K562 (cell line): Measurements from ENCODE around the gene VPS35. TPM values are rescaled to one million over a fixed set of nuclear protein-coding genes. Genes with fewer than 3 reads are reported as not detected.
A peak's percentile ranks its signal among the peaks of the same experiment; 100 is the strongest.

Experiments
- ATAC-seq: fragments of 200-7000 bp; cut with Tn5 transposase; 3 replicates; pipeline ENCODE4 v1.9.1; 2020; ENCODE audit warnings: moderate library complexity
- BruUV-seq: library from RNA; stranded (reverse); fragments of 400-500 nt; replicated peaks from 2 replicates; lab custom pipeline; 2021; lab: Mats Ljungman, UMichigan
- CTCF ChIA-PET: fragments of 300-600 bp; formaldehyde crosslinking; extraction: SDS; loops from one replicate; lab custom pipeline; 2021; ENCODE audit warnings: low intra/inter-chr PET ratio; lab: Yijun Ruan, JAX
- POLR2A ChIA-PET: fragments of 300-600, 350-650 bp; sonication (Branson Sonifier 250); formaldehyde crosslinking; extraction: SDS; loops from one replicate; lab custom pipeline; 2021; ENCODE audit warnings: antibody characterized with exemption, inconsistent platforms; lab: Yijun Ruan, JAX
- DNase-seq, 4 experiments: peaks; one replicate each; pipeline versions ENCODE4 v3.0.0 to v3.0.0-alpha.2; 2011 to 2018; ENCODE audit warnings: low spot score in 3 of 4, mixed read lengths in 3 of 4; ENCODE audit errors: extremely low read depth in 1 of 4
- FAIRE-seq: peaks from 2 replicates; lab custom pipeline; 2011; peaks lifted over from hg19 to GRCh38; lab: Jason Lieb, UNC
- H2AFZ ChIP-seq: 2 replicates; pipeline ENCODE4 v1.6.0; 2011; ENCODE audit warnings: low read depth, low read length, control low read depth, inconsistent platforms
- H3K27ac ChIP-seq: fragments of 200-600 bp; 3 replicates; pipeline ENCODE4 v1.8.0; 2011; ENCODE audit warnings: low read depth, mild to moderate bottlenecking, control low read depth, inconsistent platforms, low read length, moderate library complexity, mixed read lengths; ENCODE audit errors: extremely low read depth
- H3K27me3 ChIP-seq, 2 experiments: fragments of 300-600 bp in 1 of 2; 2 replicates in 1 of 2; 3 replicates in 1 of 2; pipeline versions ENCODE4 v1.6.0 to v1.8.0; 2011; ENCODE audit warnings: inconsistent platforms in 2 of 2, low read length in 2 of 2, mild to moderate bottlenecking in 1 of 2, mixed read lengths in 1 of 2, moderate library complexity in 1 of 2; ENCODE audit not compliant: control insufficient read depth in 2 of 2, insufficient read depth in 2 of 2
- H3K36me3 ChIP-seq: fragments of 300-600 bp; 3 replicates; pipeline ENCODE4 v1.8.0; 2011; ENCODE audit warnings: mild to moderate bottlenecking, low read length, inconsistent platforms; ENCODE audit not compliant: control insufficient read depth, insufficient read depth
- H3K4me1 ChIP-seq, 2 experiments: fragments of 200-600 bp in 1 of 2; replicated peaks in 1 of 2; 2 replicates in 1 of 2; 3 replicates in 1 of 2; pipeline versions ENCODE4 v1.5.1 to v1.8.0; 2011; ENCODE audit warnings: inconsistent platforms in 2 of 2, low read length in 2 of 2, mild to moderate bottlenecking in 1 of 2, mixed read lengths in 1 of 2, moderate library complexity in 1 of 2; ENCODE audit not compliant: control insufficient read depth in 2 of 2, insufficient read depth in 2 of 2
- H3K4me2 ChIP-seq: 2 replicates; pipeline ENCODE4 v1.6.1; 2011; ENCODE audit warnings: low read length, control low read depth, inconsistent platforms, mixed read lengths; ENCODE audit not compliant: insufficient read depth
- H3K4me3 ChIP-seq: fragments of 200-600 bp; sonication (generic), shearing (Covaris generic); 2 replicates; pipeline ENCODE4 v1.5.1; 2016; ENCODE audit warnings: control low read depth, inconsistent platforms
- H3K79me2 ChIP-seq: fragments of 200-600 bp; 3 replicates; pipeline ENCODE4 v1.8.0; 2011; ENCODE audit warnings: low read length, inconsistent platforms; ENCODE audit not compliant: control insufficient read depth, insufficient read depth
- H3K9ac ChIP-seq, 2 experiments: 2 replicates each; pipeline versions ENCODE4 v1.6.0 to v1.6.1; 2011; ENCODE audit warnings: low read depth in 2 of 2, low read length in 2 of 2, control low read depth in 1 of 2, inconsistent platforms in 1 of 2, mild to moderate bottlenecking in 1 of 2, mixed read lengths in 1 of 2; ENCODE audit not compliant: insufficient read depth in 1 of 2
- H3K9me1 ChIP-seq: one replicate; pipeline ENCODE4 v1.6.0; 2011; ENCODE audit warnings: inconsistent platforms, mild to moderate bottlenecking, low read length, moderate library complexity; ENCODE audit not compliant: control insufficient read depth, insufficient read depth
- H3K9me3 ChIP-seq: replicated peaks from 2 replicates; pipeline ENCODE4 v1.5.1; 2011; ENCODE audit warnings: low read depth, low read length, inconsistent platforms; ENCODE audit not compliant: control insufficient read depth, insufficient read depth
- H4K20me1 ChIP-seq: replicated peaks from 2 replicates; pipeline ENCODE4 v1.6.1; 2011; ENCODE audit warnings: low read length, inconsistent platforms, mixed read lengths; ENCODE audit not compliant: control insufficient read depth, insufficient read depth
- ASH1L ChIP-seq: fragments of 450-650 bp; IDR thresholded peaks from 2 replicates; pipeline ENCODE4 v1.6.1; 2018; ENCODE audit warnings: borderline replicate concordance, mild to moderate bottlenecking, low read depth; ENCODE audit not compliant: partially characterized antibody
- MEF2A ChIP-seq: IDR thresholded peaks from 2 replicates; pipeline ENCODE4 v1.6.1; 2011; ENCODE audit warnings: low read depth, mild to moderate bottlenecking, low read length, moderate library complexity; ENCODE audit not compliant: control insufficient read depth
- NFE2 ChIP-seq: IDR thresholded peaks from 2 replicates; pipeline ENCODE4 v1.6.1; 2014; ENCODE audit warnings: antibody characterized with exemption, low read depth
- NFXL1 ChIP-seq: fragments of 450-650 bp; formaldehyde crosslinking; IDR thresholded peaks from 2 replicates; pipeline ENCODE4 v1.4.0; 2021; ENCODE audit warnings: mild to moderate bottlenecking
- POLR3A ChIP-seq: IDR thresholded peaks from 2 replicates; pipeline ENCODE4 v1.6.1; 2011; ENCODE audit warnings: borderline replicate concordance, mild to moderate bottlenecking, moderate library complexity; ENCODE audit not compliant: insufficient read length, insufficient read depth; ENCODE audit errors: extremely low read depth
- ZNF780A ChIP-seq: fragments of 250-450 bp; sonication (Bioruptor Pico); IDR thresholded peaks from 2 replicates; pipeline ENCODE4 v1.5.0; 2021; ENCODE audit warnings: mild to moderate bottlenecking
- WGBS: fragments of 100-300 bp; shearing (Covaris generic); methylation state at CpG from one replicate; pipeline ENCODE4 v1.1.6; 2016; ENCODE audit warnings: low coverage, mixed read lengths; ENCODE audit not compliant: insufficient coverage; ENCODE audit errors: missing lambda C conversion rate; 5-methylcytosine and 5-hydroxymethylcytosine counted together
- in situ Hi-C: fragments of 300-500 bp; cut with MboI; formaldehyde crosslinking; loops from 4 replicates; pipeline ENCODE4 v1.15.0; 2018; ENCODE audit warnings: inconsistent platforms, mixed read lengths
- intact Hi-C: fragments of 100-400 bp; cut with micrococcal nuclease; formaldehyde crosslinking; loops from 2 replicates; pipeline ENCODE4 v1.14.2; 2022
- polyA plus RNA-seq, 8 experiments: library from polyadenylated mRNA; depleted of rRNA in 4 of 8; stranded (reverse) in 5 of 8; unstranded in 3 of 8; fragments of >200 nt; fragmentation: Nextera tagmentation in 2 of 8; fragmentation: Illumina TruSeq in 1 of 8; extraction: Ambion mirVana in 2 of 8; extraction: Trizol in 1 of 8; gene quantifications; 2 replicates each; pipeline versions ENCODE4 v1.2.1 to v1.2.3, GENCODE V29; 2011 to 2014; ENCODE audit warnings: inconsistent platforms in 1 of 8, missing spikeins in 1 of 8
- total RNA-seq, 7 experiments: library from RNA; depleted of rRNA in 6 of 7; stranded (reverse); fragments of >200 nt in 6 of 7; fragmentation: Illumina TruSeq in 2 of 7; extraction: Trizol in 2 of 7; gene quantifications; 2 replicates each; pipeline versions ENCODE4 v1.2.1 to v1.2.3, GENCODE V29; 2011 to 2021; ENCODE audit warnings: low replicate concordance in 1 of 7
- TF ChIP-seq, protein P1 (sequence below): sonication (generic); formaldehyde crosslinking; IDR thresholded peaks from 2 replicates; pipeline ENCODE4 v1.8.1; 2023; ENCODE audit warnings: mild to moderate bottlenecking, missing genetic modification reagents, moderate library complexity

VPS35 gene
- total and polyA plus RNA-seq, 9 of the 15 experiments (the other 6 are each of a cell fraction or from before 2014, with no cell fraction given): 32.7 to 131 (median 66.2) TPM

- Histone ChIP-seq H3K27me3 (no peaks in the 10 kb centered on the region), H2AFZ (no peak overlapping the region), H3K27ac (no peak overlapping the region), H3K79me2 (no peaks in the 10 kb centered on the region), H3K36me3 (no peaks in the 10 kb centered on the region; the same call in 2 of the 3 replicates), H3K9me3 (peaks cover 2% of the 10 kb centered on the region; the same call in 1 of the 2 replicates), H3K4me1 (no peaks in the 10 kb centered on the region), H3K9ac (no peak overlapping the region), H4K20me1 (no peaks in the 10 kb centered on the region), H3K4me3 (no peak overlapping the region), H3K4me2 (no peak overlapping the region), H3K9me1 (no peaks in the 10 kb centered on the region)
- FAIRE-seq (peak; percentile 11), ATAC-seq (no peak), DNase-seq (no peak)
- in situ Hi-C loops (no loop called here), intact Hi-C loops (no loop called here)
- TF ChIP-seq, protein P1, sequence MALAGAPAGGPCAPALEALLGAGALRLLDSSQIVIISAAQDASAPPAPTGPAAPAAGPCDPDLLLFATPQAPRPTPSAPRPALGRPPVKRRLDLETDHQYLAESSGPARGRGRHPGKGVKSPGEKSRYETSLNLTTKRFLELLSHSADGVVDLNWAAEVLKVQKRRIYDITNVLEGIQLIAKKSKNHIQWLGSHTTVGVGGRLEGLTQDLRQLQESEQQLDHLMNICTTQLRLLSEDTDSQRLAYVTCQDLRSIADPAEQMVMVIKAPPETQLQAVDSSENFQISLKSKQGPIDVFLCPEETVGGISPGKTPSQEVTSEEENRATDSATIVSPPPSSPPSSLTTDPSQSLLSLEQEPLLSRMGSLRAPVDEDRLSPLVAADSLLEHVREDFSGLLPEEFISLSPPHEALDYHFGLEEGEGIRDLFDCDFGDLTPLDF (CRISPR knock-in tag): no peak
- no peak for TF ChIP-seq NFE2
- TF ChIP-seq ASH1L: no peak
- no peak for TF ChIP-seq POLR3A
- TF ChIP-seq MEF2A: no peak
- no peak for TF ChIP-seq NFXL1 (CRISPR knock-in tag)
- TF ChIP-seq ZNF780A (CRISPR knock-in tag): no peak
- CTCF ChIA-PET: no interaction called here
- POLR2A ChIA-PET: interaction anchor here (0.8 kb wide), 1 partner anchor 23 kb away, joined by 3 read pairs; no protein-coding TSS in a partner anchor
- 29% methylated on average over 1 of the region's 4 CpGs for WGBS
- no TSS peak for BruUV-seq
Observed at GRCh38 chr16:46721885-46722284, 32.9 kb upstream of the VPS35 start.
